Epithelial cell of proximal tubule (primary cell): Measurements from ENCODE around the gene CFAP97. TPM values are rescaled to one million over a fixed set of nuclear protein-coding genes. Genes with fewer than 3 reads are reported as not detected.
"Not testable (repeated sequence)": the region's sequence is repeated elsewhere in the genome, so short reads cannot be mapped to it uniquely, and the experiment has no call there.

Experiments
- DNase-seq: peaks from one replicate; pipeline ENCODE4 v3.0.0-alpha.2; 2011; ENCODE audit warnings: low read depth
- H3K4me3 ChIP-seq: 2 replicates; pipeline ENCODE4 v1.5.1; 2011; ENCODE audit warnings: low read depth, mild to moderate bottlenecking, low read length
- total RNA-seq: library from RNA; depleted of rRNA; stranded (reverse); fragments of >200 nt; gene quantifications from 2 replicates; pipeline ENCODE4 v1.2.3, GENCODE V29; 2015
- TF ChIP-seq, protein P1 (sequence below): conservative IDR thresholded peaks from 2 replicates; pipeline ENCODE4 v1.5.1; 2012; ENCODE audit warnings: low read depth, mild to moderate bottlenecking, low read length

CFAP97 gene
- total RNA-seq, 1 donor from 2014 or later: 22.6 TPM

DNA sequence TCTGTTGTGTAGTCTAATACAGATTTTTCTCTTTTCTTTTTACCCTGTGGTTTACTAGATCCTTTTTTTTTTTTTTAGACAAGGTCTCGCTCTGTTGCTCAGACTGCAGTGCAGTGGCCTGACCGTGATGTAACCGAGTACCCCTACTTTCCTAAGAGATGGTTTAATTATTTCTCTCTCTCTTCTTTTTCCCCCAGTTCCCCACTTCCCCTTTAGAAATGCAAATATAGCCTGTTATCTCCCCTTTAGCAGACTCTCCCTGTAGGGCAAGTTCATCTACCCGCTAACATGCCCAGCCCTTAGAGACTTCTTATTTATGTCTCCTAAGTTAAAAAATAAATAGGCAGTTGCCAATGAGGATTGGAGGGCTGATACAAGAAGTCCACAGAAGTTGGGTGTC lies 10.1 kb upstream of the CFAP97 start:
- DNase-seq: no peak
- no peak overlapping the region for H3K4me3 ChIP-seq
- TF ChIP-seq, protein P1, sequence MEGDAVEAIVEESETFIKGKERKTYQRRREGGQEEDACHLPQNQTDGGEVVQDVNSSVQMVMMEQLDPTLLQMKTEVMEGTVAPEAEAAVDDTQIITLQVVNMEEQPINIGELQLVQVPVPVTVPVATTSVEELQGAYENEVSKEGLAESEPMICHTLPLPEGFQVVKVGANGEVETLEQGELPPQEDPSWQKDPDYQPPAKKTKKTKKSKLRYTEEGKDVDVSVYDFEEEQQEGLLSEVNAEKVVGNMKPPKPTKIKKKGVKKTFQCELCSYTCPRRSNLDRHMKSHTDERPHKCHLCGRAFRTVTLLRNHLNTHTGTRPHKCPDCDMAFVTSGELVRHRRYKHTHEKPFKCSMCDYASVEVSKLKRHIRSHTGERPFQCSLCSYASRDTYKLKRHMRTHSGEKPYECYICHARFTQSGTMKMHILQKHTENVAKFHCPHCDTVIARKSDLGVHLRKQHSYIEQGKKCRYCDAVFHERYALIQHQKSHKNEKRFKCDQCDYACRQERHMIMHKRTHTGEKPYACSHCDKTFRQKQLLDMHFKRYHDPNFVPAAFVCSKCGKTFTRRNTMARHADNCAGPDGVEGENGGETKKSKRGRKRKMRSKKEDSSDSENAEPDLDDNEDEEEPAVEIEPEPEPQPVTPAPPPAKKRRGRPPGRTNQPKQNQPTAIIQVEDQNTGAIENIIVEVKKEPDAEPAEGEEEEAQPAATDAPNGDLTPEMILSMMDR: no peak

DNA sequence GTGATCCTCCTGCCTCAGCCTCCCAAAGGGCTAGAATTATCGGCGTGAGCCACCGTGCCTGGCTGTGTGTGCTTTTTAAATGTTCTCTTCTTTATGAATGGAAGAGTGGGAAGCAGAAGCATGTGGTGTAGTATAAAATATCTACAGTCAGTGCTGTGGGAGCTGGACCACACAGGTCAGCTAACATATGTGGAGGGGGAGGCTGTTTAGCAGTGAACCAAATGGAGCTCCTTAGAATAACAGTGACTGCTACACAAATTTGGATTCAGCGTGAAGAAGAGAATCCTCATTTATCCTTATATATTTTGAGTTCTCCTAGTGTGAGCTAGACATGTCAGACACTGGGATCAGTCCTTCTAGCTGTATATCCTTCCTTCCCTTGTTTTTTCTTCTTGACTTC lies 8.8 kb upstream of the CFAP97 start:
- TF ChIP-seq, protein P1: no peak
- no peak overlapping the region for H3K4me3 ChIP-seq
- DNase-seq: no peak

DNA sequence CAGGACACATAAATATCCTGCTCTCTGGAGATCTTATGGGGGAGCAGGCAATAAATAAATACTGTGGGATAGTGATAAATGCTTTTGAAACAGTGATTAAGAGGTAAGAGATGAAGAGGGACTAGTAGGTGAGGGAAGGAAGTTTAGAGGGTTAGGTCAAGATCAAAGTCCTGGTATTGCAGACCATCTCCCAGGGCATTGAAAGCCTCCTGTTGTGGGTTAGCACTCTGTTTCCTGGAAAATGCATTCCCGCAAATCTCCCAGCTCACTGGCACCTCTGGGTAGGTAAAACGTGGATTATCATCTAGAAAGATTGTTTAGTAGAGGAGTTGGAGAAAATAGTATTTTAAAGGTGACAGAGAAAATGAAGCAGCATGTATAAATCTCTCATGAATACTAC lies 7.8 kb upstream of the CFAP97 start:
- TF ChIP-seq, protein P1: no peak
- no peak for DNase-seq
- peak overlapping the region; percentile 87 for H3K4me3 ChIP-seq

DNA sequence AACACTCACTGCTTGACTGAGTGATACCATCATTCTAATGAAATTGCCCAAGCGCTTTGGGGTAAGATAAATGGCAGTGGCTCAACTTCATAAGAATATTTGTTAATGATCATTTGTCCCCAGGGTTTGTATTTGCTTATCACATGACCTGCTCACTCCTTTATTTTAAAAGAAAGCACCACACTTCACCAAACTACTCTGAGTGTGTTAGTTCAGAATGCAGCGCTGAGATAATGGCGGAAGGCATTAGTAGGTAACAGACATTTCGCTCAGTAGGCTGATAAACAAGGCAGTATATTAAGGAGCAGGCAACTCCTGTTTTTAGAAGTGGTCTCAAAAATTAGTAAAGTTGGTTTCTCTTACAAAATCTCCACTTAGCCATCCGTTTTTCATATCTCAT lies 7.2 kb upstream of the CFAP97 start:
- no peak for DNase-seq
- TF ChIP-seq, protein P1: no peak
- peak overlapping the region; percentile 87 for H3K4me3 ChIP-seq

DNA sequence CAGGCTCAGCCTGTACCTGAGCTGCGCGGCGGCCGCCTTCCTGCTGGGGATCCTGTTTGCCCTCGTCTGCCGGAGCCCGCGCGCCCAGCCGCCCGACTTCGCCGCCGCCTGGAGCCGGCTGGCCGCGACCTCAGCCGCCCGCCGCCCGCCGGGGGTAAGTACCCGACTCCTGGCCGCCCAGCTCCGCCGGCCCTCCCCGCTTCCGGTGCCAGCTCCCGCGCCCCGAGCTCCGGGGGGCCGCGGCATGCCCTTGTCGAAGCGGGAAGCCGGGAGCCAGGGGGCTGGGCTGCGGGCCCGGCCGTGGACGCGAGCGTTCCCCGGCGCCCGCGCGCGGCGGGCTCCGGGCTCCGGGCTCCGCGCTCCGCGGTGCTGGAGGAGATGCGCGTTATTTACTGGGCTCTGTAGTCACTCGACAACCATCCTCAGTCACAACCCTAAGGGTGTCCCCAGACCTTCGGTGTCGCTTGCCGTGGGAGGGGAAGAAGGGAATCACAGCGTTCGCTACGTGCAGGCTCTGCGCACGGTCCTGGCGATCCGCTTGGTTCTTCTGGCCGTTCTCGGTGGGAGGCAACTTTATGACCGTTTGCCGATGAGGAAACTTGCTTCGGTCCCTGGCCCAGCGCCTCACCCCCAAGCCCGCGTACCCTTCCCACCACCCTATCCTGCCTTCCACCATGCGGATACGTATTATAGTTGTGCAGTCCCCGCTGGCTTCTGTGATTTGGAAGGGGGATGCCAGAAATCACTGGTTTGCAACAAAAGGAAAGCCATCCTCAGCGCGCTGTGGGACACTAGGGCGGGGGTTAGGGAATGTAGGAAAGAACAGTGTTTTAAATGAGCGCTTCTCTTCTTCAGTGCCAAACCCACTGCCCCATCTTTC lies 6.5 kb upstream of the CFAP97 start:
- TF ChIP-seq, protein P1: no peak
- DNase-seq: no peak
- peak overlapping the region; percentile 87 for H3K4me3 ChIP-seq

DNA sequence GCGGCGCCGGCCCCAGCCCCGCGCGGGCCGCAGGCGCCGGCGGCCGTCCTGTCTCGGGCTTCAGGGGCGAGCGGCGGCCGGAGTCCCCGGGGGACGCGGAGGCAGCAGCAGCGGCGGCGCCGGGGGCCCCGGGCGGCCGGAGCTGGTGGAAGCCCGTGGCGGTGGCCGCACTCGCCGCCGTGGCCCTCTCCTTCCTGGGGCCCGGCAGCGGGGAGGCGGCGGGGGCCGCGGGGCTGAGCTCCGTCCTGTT lies 6.0 kb upstream of the CFAP97 start:
- H3K4me3 ChIP-seq: peak overlapping the region; percentile 87
- not testable (repeated sequence) for DNase-seq

DNA sequence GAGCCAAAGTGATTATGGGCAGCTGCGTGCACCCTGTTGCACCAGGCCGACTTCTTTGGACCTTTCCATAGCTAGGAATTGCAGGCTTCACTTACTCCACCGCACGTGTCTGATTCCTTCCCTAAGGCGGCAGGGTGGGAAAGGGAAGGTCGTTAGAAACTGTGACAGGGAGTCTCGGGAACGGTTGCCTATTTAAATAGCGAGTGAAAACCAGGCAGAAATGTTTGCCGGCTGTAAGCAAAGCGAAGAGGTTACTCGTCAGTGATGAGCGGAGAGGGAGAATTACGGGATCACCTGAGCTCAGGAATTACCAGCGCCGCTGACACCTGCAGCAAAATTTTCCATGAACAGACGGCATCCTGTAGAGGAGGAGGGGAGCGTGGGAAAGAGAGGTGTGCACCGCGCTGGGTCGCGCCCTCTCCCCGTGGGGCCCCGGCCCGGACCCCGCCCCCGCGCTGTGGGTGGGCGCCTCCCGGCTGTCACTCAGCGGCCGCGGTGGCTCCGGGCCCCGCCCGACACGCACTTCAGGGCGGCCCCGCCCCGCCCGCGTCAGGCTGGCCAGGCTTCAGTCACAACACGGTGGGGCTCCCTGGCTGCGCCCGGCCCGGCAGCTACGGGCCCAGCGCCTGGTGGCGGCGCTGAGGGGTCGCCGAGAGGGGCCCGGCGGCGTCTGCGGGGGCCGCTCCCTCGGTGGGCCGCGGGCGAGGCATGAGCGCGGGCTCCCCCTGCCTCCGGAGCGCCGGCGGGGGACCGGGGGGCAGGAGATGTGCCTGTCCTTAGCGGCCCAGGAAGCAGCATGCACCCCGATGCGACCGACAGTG lies 5.4 kb upstream of the CFAP97 start, which contains the start of gene SNX25:
Gene SNX25 (plus strand): TSS at position 568 of the 821 bp plus-strand sequence. CDS start 229 bp downstream, at position 797.
- H3K4me3 ChIP-seq: peak within 1 kb of the TSS; percentile 87
- DNase-seq: no peak
- TF ChIP-seq, protein P1: no peak
